ENCODE measurements around the gene COL15A1.
"Not testable (repeated sequence)": the region's sequence is repeated elsewhere in the genome, so short reads cannot be mapped to it uniquely, and the experiment has no call there.

The COL15A1 gene

GRCh38 chr9:99093492-99093791 lies 149.7 kb downstream of the COL15A1 start:
- Histone ChIP-seq H3K4me3 (no peak overlapping the region), H3K27ac (no peak overlapping the region)
- no peak for DNase-seq (ENCODE audit: low spot score)
- TF ChIP-seq CTCF (IDR thresholded peaks at IDR 0.05), result no peak

GRCh38 chr9:99095565-99095964 lies 151.9 kb downstream of the COL15A1 start:
- TF ChIP-seq CTCF (IDR thresholded peaks at IDR 0.05), result no peak
- H3K4me3 ChIP-seq, result no peak overlapping the region
- DNase-seq (ENCODE audit: low spot score), result no peak
- H3K27ac ChIP-seq, result no peak overlapping the region

GRCh38 chr9:99096409-99096808 lies 152.7 kb downstream of the COL15A1 start:
- TF ChIP-seq CTCF (IDR thresholded peaks at IDR 0.05), result no peak
- DNase-seq (ENCODE audit: low spot score), result no peak
- H3K4me3 ChIP-seq, result no peak overlapping the region
- no peak overlapping the region for H3K27ac ChIP-seq

GRCh38 chr9:99099806-99100585 lies 156.3 kb downstream of the COL15A1 start:
- not testable (repeated sequence) for DNase-seq (ENCODE audit: low spot score); H3K4me3 ChIP-seq; H3K27ac ChIP-seq

- no peak overlapping the region for H3K27ac ChIP-seq
- no peak for DNase-seq (ENCODE audit: low spot score)
- no peak for TF ChIP-seq CTCF (IDR thresholded peaks at IDR 0.05)
- H3K4me3 ChIP-seq, result no peak overlapping the region
Observed at GRCh38 chr9:99101271-99101670, 157.6 kb downstream of the COL15A1 start.

GRCh38 chr9:99101812-99102211 lies 158.1 kb downstream of the COL15A1 start:
- no peak for TF ChIP-seq CTCF (IDR thresholded peaks at IDR 0.05)
- H3K4me3 ChIP-seq, result no peak overlapping the region
- no peak for DNase-seq (ENCODE audit: low spot score)
- H3K27ac ChIP-seq, result no peak overlapping the region

- peak overlapping the region; percentile 93 for H3K4me3 ChIP-seq
- no peak for TF ChIP-seq CTCF (IDR thresholded peaks at IDR 0.05)
- no peak for DNase-seq (ENCODE audit: low spot score)
- H3K27ac ChIP-seq, result peak overlapping the region; percentile 92 to 100
Observed at GRCh38 chr9:99103054-99103895, 159.6 kb downstream of the COL15A1 start.
